ENCODE data around the gene PITX2.

The PITX2 gene

DNA sequence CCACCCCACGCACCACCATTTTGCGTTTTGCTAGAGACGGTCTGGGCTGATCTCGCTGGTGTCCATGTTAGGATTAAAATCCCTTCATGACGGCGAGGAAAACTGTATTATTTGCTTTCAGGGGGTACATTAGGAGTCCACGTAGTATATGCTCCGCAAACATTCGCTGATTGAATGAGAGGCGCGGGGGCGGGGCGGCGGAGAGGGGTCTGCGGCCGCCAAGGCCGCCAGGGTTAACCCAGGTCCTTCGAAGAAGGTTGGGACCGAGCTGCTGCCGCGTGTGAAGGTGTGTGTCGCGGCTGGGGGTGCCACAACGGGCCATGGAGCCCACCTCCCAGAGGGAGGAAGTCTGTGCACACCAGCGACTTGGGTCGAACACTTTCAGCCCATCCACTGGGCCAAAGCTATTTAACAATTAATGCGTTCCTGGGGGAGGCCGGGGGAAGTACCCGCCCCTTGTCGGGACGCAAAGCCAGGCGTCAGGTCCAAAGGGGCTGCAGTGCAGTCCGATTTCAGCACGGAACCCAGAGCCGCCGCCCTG is 6.4 kb upstream of the PITX2 start:
- Histone ChIP-seq H3K4me2 (ENCODE audit: insufficient read depth, low read length) (no peak overlapping the region), H3K36me3 (ENCODE audit: insufficient read depth, low read length) (no peaks in the 10 kb centered on the region), H4K20me1 (ENCODE audit: insufficient read depth, low read length) (no peaks in the 10 kb centered on the region), H3K79me2 (ENCODE audit: insufficient read depth, low read length) (no peaks in the 10 kb centered on the region), H3K9ac (ENCODE audit: low read depth, low read length) (no peak overlapping the region), H3K9me3 (ENCODE audit: insufficient read depth, low read length, severe bottlenecking) (peaks cover 5% of the 10 kb centered on the region), H3K4me3 (ENCODE audit: low read depth in 1 of 2, low read length in 2 of 2) (no peak overlapping the region), H2AFZ (ENCODE audit: low read depth, low read length) (no peak overlapping the region), H3K4me1 (ENCODE audit: insufficient read depth, low read length) (no peaks in the 10 kb centered on the region), H3K27me3 (ENCODE audit: insufficient read depth, low read length, poor library complexity) (peaks cover 9% of the 10 kb centered on the region), H3K27ac (ENCODE audit: low read length) (no peak overlapping the region)
- DNase-seq: no peak
- ATAC-seq (ENCODE audit: insufficient read depth, low read depth): no peak
- TF ChIP-seq EZH2 (IDR thresholded peaks at IDR 0.05; ENCODE audit: borderline replicate concordance, low read depth, low read length, severe bottlenecking): no peak
- TF ChIP-seq, protein P1, sequence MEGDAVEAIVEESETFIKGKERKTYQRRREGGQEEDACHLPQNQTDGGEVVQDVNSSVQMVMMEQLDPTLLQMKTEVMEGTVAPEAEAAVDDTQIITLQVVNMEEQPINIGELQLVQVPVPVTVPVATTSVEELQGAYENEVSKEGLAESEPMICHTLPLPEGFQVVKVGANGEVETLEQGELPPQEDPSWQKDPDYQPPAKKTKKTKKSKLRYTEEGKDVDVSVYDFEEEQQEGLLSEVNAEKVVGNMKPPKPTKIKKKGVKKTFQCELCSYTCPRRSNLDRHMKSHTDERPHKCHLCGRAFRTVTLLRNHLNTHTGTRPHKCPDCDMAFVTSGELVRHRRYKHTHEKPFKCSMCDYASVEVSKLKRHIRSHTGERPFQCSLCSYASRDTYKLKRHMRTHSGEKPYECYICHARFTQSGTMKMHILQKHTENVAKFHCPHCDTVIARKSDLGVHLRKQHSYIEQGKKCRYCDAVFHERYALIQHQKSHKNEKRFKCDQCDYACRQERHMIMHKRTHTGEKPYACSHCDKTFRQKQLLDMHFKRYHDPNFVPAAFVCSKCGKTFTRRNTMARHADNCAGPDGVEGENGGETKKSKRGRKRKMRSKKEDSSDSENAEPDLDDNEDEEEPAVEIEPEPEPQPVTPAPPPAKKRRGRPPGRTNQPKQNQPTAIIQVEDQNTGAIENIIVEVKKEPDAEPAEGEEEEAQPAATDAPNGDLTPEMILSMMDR (IDR thresholded peaks at IDR 0.05; ENCODE audit: borderline replicate concordance, extremely low read depth, low read length, poor library complexity, severe bottlenecking): no peak

DNA sequence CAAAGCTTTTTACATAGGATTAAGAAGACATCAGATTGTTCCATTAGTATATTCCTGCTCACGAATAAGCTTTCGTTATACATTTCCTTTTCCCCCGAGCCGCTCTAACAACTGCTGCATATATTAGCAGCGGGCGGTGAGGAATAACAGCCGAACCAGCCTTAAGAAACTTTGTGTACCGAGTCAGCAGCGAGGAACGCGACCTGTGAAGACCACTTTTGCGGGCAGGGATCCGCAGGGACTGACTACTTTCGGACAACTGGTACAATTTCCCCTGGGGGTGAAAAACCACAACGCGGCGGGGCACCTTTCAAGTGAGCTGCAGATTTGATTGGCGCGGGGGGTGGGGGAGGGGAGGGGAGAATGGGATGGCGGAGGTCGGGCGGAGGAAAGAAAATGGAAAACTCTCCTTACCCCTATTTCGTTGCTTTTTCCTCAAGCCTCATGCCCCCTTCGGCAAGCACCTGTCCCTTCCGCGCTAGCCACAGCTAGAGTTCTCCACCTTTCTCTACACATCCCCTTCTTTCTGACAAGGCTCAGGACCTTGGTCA is 5.9 kb upstream of the PITX2 start:
- Histone ChIP-seq H4K20me1 (ENCODE audit: insufficient read depth, low read length) (no peaks in the 10 kb centered on the region), H3K4me2 (ENCODE audit: insufficient read depth, low read length) (no peak overlapping the region), H3K27me3 (ENCODE audit: insufficient read depth, low read length, poor library complexity) (peaks cover 9% of the 10 kb centered on the region), H3K79me2 (ENCODE audit: insufficient read depth, low read length) (no peaks in the 10 kb centered on the region), H3K4me1 (ENCODE audit: insufficient read depth, low read length) (no peaks in the 10 kb centered on the region), H2AFZ (ENCODE audit: low read depth, low read length) (no peak overlapping the region), H3K9ac (ENCODE audit: low read depth, low read length) (no peak overlapping the region), H3K4me3 (ENCODE audit: low read depth in 1 of 2, low read length in 2 of 2) (no peak overlapping the region), H3K27ac (ENCODE audit: low read length) (no peak overlapping the region), H3K9me3 (ENCODE audit: insufficient read depth, low read length, severe bottlenecking) (peaks cover 5% of the 10 kb centered on the region), H3K36me3 (ENCODE audit: insufficient read depth, low read length) (no peaks in the 10 kb centered on the region)
- DNase-seq (no peak), ATAC-seq (ENCODE audit: insufficient read depth, low read depth) (no peak)
- TF ChIP-seq, protein P1 (IDR thresholded peaks at IDR 0.05; ENCODE audit: borderline replicate concordance, extremely low read depth, low read length, poor library complexity, severe bottlenecking): no peak
- no peak for TF ChIP-seq EZH2 (IDR thresholded peaks at IDR 0.05; ENCODE audit: borderline replicate concordance, low read depth, low read length, severe bottlenecking)

DNA sequence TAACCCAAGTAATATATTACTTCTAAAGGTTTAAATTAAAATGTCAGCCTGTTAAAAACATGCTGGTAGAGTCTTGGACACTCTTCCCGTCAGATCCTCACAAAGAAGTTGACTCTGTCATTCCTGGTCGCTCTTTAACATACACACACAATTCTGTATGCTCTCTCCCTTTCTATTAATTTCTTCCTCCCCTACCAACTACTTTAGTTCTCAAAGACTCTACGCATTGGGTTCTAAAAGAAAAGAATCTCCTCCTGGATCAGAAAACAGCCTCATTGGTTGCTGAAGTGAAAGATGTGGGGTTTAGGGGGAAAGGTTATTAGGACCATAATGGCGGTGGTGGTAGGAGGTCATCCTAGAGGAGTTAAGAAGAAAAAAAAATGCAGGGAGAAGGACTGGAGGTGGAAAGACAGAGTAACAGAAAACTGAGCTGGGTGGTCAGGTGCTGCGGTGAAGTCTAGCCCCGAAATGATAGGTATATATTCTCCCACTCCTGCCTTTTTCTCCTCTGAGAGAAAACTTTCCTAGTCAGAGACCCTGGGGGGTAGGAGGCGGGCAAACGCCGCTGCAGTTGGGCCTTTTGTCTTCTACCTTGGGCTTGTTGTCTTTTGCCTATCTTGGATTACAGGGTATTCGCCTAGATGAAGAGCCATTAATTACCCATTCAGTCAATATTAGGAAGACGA is 5.2 kb upstream of the PITX2 start:
- Histone ChIP-seq H3K27ac (ENCODE audit: low read length) (no peak overlapping the region), H3K9ac (ENCODE audit: low read depth, low read length) (no peak overlapping the region), H3K4me1 (ENCODE audit: insufficient read depth, low read length) (no peaks in the 10 kb centered on the region), H4K20me1 (ENCODE audit: insufficient read depth, low read length) (no peaks in the 10 kb centered on the region), H3K27me3 (ENCODE audit: insufficient read depth, low read length, poor library complexity) (peaks cover 9% of the 10 kb centered on the region), H3K36me3 (ENCODE audit: insufficient read depth, low read length) (no peaks in the 10 kb centered on the region), H3K4me2 (ENCODE audit: insufficient read depth, low read length) (no peak overlapping the region), H2AFZ (ENCODE audit: low read depth, low read length) (no peak overlapping the region), H3K9me3 (ENCODE audit: insufficient read depth, low read length, severe bottlenecking) (peaks cover 5% of the 10 kb centered on the region), H3K4me3 (ENCODE audit: low read depth in 1 of 2, low read length in 2 of 2) (no peak overlapping the region), H3K79me2 (ENCODE audit: insufficient read depth, low read length) (no peaks in the 10 kb centered on the region)
- ATAC-seq (ENCODE audit: insufficient read depth, low read depth) (no peak), DNase-seq (no peak)
- TF ChIP-seq, protein P1 (IDR thresholded peaks at IDR 0.05; ENCODE audit: borderline replicate concordance, extremely low read depth, low read length, poor library complexity, severe bottlenecking): no peak
- no peak for TF ChIP-seq EZH2 (IDR thresholded peaks at IDR 0.05; ENCODE audit: borderline replicate concordance, low read depth, low read length, severe bottlenecking)

All from DND-41 (cell line).